K562 (cell line): ENCODE data around the gene DDHD1.

Experiments used
- ELF4 ChIP-seq: fragments of 450-650 bp; formaldehyde crosslinking; IDR thresholded peaks from 2 replicates; pipeline ENCODE4 v1.4.0; 2022; ENCODE audit warnings: missing genetic modification characterization
- EZH2 ChIP-seq: IDR thresholded peaks from 2 replicates; pipeline ENCODE4 v1.6.1; 2012; ENCODE audit warnings: low read depth, mild to moderate bottlenecking, inconsistent platforms, low read length, borderline replicate concordance
- TEAD2 ChIP-seq: fragments of 450-650 bp; IDR thresholded peaks from 2 replicates; pipeline ENCODE4 v1.6.1; 2016; ENCODE audit warnings: missing genetic modification characterization, control low read depth, missing compliant biosample characterization
- TFAM ChIP-seq: fragments of 250-450 bp; sonication (Bioruptor Pico); conservative IDR thresholded peaks from 2 replicates; pipeline ENCODE4 v1.5.0; 2021; ENCODE audit warnings: mild to moderate bottlenecking, moderate library complexity
- TF ChIP-seq, protein P1 (sequence below): fragments of 450-650 bp; IDR thresholded peaks from 2 replicates; pipeline ENCODE4 v1.6.1; 2016
- TF ChIP-seq, protein P2 (sequence below), 3 experiments: IDR thresholded peaks in 2 of 3; conservative IDR thresholded peaks in 1 of 3; 2 replicates each; pipeline ENCODE4 v1.5.1; 2011 to 2012; ENCODE audit warnings: low read length in 3 of 3, mild to moderate bottlenecking in 3 of 3, control low read depth in 2 of 3, improper control_type of control experiment in 1 of 3, inconsistent platforms in 1 of 3, low read depth in 1 of 3, mixed read lengths in 1 of 3, moderate library complexity in 1 of 3; ENCODE audit not compliant: insufficient read depth in 2 of 3

DNA sequence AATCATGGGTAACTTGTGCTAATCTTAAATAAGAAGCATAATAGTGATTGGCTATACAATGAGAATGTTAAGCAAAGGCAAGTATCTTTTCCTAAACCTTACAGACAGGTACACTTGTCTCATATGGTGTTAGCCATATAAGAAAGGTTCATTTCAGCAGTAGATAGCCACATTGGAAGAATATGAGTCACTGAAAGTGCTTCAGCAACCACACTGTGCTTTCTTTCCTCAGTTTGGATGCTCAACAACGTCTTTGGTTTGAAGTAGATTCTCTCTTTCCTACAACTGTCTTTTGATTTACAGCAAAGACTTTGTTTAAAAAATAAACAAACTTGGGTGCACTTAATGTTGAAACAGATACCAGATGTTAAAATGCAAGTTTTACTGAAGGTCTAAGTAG lies 8.9 kb downstream of the DDHD1 start:
- TF ChIP-seq, protein P1, sequence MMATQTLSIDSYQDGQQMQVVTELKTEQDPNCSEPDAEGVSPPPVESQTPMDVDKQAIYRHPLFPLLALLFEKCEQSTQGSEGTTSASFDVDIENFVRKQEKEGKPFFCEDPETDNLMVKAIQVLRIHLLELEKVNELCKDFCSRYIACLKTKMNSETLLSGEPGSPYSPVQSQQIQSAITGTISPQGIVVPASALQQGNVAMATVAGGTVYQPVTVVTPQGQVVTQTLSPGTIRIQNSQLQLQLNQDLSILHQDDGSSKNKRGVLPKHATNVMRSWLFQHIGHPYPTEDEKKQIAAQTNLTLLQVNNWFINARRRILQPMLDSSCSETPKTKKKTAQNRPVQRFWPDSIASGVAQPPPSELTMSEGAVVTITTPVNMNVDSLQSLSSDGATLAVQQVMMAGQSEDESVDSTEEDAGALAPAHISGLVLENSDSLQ = no peak
- TF ChIP-seq, protein P2, sequence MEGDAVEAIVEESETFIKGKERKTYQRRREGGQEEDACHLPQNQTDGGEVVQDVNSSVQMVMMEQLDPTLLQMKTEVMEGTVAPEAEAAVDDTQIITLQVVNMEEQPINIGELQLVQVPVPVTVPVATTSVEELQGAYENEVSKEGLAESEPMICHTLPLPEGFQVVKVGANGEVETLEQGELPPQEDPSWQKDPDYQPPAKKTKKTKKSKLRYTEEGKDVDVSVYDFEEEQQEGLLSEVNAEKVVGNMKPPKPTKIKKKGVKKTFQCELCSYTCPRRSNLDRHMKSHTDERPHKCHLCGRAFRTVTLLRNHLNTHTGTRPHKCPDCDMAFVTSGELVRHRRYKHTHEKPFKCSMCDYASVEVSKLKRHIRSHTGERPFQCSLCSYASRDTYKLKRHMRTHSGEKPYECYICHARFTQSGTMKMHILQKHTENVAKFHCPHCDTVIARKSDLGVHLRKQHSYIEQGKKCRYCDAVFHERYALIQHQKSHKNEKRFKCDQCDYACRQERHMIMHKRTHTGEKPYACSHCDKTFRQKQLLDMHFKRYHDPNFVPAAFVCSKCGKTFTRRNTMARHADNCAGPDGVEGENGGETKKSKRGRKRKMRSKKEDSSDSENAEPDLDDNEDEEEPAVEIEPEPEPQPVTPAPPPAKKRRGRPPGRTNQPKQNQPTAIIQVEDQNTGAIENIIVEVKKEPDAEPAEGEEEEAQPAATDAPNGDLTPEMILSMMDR (IDR thresholded peaks at IDR 0.05 in 2 of 3, conservative IDR thresholded peaks at IDR 0.05 in 1 of 3; ENCODE audit: insufficient read depth in 2 of 3, low read depth in 1 of 3, low read length in 3 of 3) = no peak
- no peak for TF ChIP-seq ELF4 (CRISPR knock-in tag)
- no peak for TF ChIP-seq TEAD2 (tag)
- no peak for TF ChIP-seq TFAM (CRISPR knock-in tag)
- TF ChIP-seq EZH2 = no peak
